SKM-1 treated with dmso at 0.1 percent for 144 hours (cell line): ENCODE measurements around the gene HUS1B.

Experiments
- DNase-seq: peaks from one replicate; lab custom pipeline; 2025; ENCODE audit not compliant: unreplicated experiment; lab: John Stamatoyannopoulos, UW

Gene HUS1B

DNA sequence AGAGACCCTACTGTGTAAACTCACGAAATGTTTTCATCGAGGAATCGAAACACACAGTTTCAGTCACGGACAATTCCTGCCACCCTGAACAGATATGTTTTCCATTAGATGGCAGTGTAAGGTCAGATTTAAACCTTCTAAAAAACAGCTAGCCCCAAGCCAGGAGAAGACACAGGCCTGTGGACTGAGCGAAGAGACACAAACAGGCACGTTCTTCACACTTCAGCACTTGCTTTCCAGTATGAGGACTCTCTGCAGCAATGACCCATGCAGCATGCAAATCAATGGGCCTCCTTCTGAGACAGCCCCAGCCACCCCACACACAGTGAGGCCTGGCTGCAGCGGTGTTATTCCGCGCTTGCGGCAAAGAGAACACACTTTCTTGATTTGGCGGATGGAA, 31.9 kb downstream of the HUS1B start:
- DNase-seq: no peak

DNA sequence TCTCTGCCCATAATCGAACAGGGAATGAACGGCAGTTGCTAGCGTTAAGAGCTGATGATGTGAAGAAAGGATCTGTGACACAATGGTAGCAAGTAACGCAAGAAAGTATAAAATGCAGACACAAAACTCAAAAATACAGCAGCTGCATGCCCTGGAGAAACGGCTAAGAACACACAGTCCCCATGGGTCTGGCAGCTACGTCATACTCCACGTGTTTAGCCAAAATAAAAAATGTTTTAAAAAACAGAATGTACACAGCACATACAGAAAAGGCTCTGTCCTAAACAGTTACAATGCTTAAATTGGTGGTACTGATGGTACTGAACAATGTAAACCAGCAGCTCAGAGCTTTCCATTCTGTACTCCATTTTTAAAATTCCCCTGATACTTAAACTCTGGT, 34.4 kb downstream of the HUS1B start:
- DNase-seq: no peak

DNA sequence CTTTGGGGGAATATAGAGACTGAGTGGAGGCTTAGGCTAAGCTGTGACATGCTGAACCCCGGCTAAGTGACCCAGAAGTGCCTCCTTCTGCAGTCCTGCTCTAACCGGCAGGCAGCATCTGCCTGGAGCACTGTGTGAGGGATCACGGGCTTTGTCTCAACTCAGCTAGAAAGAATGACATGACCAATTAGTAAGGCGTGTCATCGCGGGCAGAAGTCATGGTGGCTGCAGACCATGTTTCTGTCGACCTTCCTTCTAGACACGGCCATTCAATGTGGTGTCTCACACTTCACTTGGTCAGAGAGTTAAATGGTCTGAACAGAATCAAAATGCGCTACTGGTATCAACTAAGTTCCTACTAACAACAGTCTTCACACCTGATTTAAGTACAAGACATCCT, 35.0 kb downstream of the HUS1B start:
- no peak for DNase-seq

DNA sequence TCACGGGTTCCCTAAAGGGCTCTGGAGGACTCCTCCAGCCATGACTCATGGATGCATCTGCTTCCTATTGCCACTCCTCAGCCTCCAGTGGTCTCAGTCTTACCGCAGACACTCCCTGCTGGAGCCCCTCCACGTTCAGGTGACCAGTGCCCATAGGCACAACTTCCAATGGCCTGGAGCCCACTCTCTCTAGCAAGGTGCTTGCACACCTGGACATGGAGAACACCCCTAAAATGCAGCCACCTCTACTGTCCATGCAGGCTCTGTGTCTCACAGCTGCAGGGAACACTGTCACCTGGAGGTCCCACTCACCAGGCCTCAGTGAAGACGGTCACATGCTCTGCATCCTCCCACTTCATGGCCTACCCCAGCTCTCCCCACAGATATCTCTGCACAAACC, 36.0 kb downstream of the HUS1B start:
- no peak for DNase-seq

DNA sequence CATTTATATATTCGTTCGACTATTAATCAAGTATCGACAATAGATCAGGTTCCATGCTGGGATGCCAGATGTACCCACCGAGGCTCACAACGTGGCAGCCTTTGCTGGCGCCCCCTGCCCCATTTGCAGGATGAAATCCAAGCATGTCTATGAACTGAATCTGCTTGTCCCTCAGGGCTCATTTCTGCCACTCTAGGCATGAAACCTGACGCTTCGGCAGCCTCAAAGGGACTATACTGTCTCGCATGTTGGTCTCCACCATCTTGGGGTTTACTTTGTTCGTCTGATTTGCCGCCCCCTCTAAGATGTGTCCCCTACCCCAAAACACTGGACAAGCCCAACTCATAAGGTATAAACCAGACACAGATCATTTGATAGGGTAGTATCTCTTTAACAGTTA, 36.7 kb downstream of the HUS1B start:
- DNase-seq: no peak

DNA sequence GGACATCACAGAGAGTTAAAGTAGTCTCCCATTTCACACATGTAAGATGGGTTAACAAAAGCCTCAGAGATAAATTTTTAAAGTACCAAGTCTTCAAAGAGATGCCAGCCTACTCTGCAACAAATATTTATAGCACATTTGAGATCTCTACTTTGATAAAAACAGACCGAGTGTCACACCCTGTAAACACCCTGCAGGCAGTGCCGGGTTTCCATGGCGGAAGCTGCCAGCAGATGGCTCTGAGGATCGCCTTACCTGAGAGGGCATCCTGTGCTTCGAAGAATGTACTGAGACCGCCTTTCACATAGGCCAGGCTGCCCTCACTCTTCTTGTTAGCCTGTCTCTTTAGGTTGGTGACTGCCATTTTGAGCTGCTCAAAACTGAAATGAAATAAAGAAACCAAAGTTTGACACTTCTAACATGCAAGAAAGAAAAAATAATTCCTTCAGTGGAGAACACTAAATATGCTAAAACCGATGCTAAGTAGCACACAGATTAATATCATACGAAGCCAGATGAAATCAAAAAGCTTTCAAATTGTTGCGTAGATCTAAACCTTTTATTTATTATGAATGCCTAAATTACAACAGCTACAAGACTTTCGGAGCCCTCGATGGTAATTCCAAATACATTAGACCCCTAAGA, 39.3 kb downstream of the HUS1B start:
- DNase-seq: no peak

DNA sequence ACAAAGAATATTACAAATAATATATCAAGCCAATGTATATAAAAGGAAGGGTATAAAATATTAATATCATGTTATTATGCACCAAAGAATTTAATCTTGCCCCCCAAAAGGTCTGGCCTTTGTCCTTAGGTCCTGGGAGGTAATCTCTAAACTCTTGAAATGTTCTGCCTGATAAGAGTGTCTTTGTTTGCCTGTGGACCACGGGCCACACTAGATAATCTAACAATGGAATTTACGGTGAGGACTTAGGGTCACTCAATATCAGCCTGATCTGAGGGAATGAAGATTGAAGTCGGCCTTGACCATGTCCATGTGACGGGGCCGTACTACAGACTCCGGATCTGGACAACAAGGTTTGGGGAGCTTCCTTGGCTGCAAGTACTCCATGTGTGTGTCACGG, 42.9 kb downstream of the HUS1B start:
- DNase-seq: no peak

DNA sequence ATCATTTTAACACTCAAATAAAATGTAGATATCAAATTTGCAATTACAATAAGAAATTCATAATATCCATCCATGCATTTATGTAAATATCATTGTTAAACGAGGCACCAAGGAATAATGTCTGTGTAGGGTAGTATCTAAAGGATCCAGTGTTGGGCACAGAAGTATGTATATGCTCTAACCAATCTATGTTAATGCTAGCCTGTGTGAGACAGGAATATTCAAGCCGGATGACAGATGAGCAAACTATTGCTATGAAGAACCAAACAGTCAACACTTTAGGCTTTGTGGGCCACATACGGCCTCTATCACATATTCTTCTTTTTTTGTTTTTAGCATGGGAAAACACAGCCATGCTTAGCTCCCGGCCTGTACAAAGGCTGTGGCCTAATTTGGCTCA, 45.0 kb downstream of the HUS1B start:
- no peak for DNase-seq

DNA sequence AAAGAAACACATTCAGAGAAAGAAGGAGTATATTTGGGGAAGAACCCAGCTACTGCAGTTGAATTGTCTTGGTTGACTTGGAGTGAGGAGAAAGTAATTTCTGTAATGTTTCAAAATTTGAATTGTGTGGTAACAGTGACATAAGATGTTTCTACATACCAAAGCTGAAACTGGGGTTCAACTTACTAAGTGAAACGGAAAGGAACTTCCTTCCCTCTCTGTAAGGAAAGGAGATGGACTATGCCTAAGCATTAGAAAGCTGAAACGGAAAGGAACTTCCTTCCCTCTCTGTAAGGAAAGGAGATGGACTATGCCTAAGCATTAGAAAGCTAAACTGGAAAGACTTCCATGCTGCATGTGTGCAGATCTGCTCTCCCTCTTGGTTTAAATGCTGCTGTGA, 46.0 kb downstream of the HUS1B start:
- DNase-seq: peak; percentile 81

DNA sequence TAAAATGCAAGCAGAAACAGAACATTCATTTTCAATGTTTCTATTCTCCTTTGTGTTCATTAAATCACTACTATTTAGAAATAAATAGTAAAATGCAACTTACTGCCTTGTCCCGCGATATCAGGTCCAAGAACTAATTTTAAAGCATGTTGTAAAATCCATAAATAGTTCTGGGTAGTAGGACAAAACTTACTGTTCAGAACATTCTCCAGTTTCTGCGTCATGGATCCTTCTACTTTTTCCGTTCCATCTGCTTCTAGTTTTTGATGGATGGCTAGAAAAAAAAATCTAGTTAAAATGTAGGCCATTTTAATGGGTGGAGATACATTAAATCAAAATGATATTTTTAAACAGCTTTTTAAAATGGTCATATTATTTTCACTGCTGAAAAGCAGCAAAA, 47.0 kb downstream of the HUS1B start:
- no peak for DNase-seq

DNA sequence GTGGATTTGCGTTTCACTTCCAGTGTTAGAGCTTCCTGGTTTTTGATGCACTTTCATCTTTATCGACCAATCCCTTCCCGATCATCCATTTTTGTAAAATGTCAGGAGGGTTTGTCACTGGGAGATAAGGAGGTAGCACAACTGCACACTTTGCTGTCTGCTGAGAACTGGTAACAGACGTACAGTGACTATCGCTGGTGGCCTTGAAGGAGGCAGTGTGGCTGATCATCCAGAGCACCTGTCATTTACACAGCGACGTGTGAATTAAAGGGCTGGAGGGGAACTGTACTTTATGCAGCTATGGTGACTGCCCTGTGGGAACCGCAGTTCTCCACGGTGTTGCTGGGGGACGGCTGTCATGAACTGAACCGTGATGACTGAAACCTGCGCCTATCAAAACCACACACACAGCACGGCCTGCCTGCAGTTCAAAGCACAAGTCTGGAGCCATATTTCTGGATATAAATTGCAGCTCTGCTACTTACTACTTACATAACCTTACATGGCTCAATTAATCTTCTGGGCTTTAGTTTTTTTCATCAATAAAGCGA, 50.0 kb downstream of the HUS1B start:
- DNase-seq: no peak
